ENCODE results near the gene TTLL7. TPM values are rescaled to one million over a fixed set of nuclear protein-coding genes. Genes with fewer than 3 reads are reported as not detected.

The TTLL7 gene
- total and polyA plus RNA-seq, 2 donors (not counting 1 experiment from before 2014, with no cell fraction given) = 0.01 TPM; not detected in 1

GRCh38 chr1:83932693-83933092 lies 66.2 kb downstream of the TTLL7 start:
- no peaks in the 10 kb centered on the region for H3K4me1 Mint-ChIP-seq

DNA sequence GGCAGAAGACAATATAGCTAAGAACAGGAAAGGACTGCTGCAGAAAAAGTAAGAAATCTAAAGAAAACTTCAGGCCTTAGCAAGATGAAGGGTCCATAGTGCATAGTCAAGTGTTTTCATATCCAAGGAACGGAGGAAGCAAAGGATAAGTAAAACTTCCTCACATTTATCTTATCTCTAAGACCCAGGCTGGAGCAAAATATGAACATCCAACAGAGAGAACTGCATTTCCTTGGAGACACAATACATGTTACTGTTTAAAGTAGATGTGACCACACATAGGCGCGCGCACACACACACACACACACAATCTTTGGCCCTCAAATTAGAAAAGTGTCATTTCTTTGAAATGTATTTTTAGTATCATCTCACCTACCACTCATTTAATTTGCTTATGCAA lies 66.7 kb downstream of the TTLL7 start:
- Histone ChIP-seq H3K36me3 (replicated peaks in 1 of 2; ENCODE audit: control extremely low read depth in 1 of 2, control insufficient read depth in 1 of 2, extremely low read depth in 1 of 2, insufficient read depth in 2 of 2, low read length in 1 of 2) (no peaks in the 10 kb centered on the region), H3K4me1 (ENCODE audit: control insufficient read depth in 2 of 2, insufficient read depth in 2 of 2, low read length in 2 of 2) (no peaks in the 10 kb centered on the region), H2AFZ (ENCODE audit: insufficient read depth, low read depth, low read length, poor library complexity, severe bottlenecking) (no peak overlapping the region), H4K20me1 (ENCODE audit: control insufficient read depth, insufficient read depth, low read length, poor library complexity, severe bottlenecking) (no peaks in the 10 kb centered on the region), H3K4me2 (replicated peaks; ENCODE audit: low read depth, low read length, poor library complexity, severe bottlenecking) (no peak overlapping the region), H3K27ac (ENCODE audit: low read length in 2 of 2) (no peak overlapping the region), H3K9ac (ENCODE audit: low read length) (no peak overlapping the region), H3K79me2 (ENCODE audit: control insufficient read depth, insufficient read depth, low read length) (no peaks in the 10 kb centered on the region), H3K27me3 (replicated peaks in 1 of 4; ENCODE audit: control extremely low read depth in 1 of 4, control insufficient read depth in 3 of 4, insufficient read depth in 4 of 4, low read length in 3 of 4) (no peaks in the 10 kb centered on the region), H3K9me3 (ENCODE audit: control extremely low read depth in 1 of 3, control insufficient read depth in 2 of 3, insufficient read depth in 1 of 3, low read length in 2 of 3) (no peaks in the 10 kb centered on the region), H3K4me3 (ENCODE audit: control extremely low read depth in 1 of 5, extremely low read depth in 1 of 5, insufficient read depth in 1 of 5, low read depth in 2 of 5, low read length in 4 of 5) (no peak overlapping the region)
- ChIA-PET POLR2A (no interaction called here), CTCF (interaction anchor here (0.8 to 6.3 kb wide), 16 partner anchors 10 to 1003 kb away, joined by 3 to 93 read pairs (median 5); no protein-coding TSS in a partner anchor)
- no peaks in the 10 kb centered on the region for H3K27me3 Mint-ChIP-seq
- H3K4me1 Mint-ChIP-seq = no peaks in the 10 kb centered on the region
- H3K4me3 Mint-ChIP-seq = no peak overlapping the region
- intact Hi-C loops (cut with micrococcal nuclease) = loop anchor here (10.0 kb wide), 1 partner anchor 1003 kb away; no protein-coding TSS in a partner anchor
- ATAC-seq (ENCODE audit: low read depth) = no peak
- TF ChIP-seq, protein P1, sequence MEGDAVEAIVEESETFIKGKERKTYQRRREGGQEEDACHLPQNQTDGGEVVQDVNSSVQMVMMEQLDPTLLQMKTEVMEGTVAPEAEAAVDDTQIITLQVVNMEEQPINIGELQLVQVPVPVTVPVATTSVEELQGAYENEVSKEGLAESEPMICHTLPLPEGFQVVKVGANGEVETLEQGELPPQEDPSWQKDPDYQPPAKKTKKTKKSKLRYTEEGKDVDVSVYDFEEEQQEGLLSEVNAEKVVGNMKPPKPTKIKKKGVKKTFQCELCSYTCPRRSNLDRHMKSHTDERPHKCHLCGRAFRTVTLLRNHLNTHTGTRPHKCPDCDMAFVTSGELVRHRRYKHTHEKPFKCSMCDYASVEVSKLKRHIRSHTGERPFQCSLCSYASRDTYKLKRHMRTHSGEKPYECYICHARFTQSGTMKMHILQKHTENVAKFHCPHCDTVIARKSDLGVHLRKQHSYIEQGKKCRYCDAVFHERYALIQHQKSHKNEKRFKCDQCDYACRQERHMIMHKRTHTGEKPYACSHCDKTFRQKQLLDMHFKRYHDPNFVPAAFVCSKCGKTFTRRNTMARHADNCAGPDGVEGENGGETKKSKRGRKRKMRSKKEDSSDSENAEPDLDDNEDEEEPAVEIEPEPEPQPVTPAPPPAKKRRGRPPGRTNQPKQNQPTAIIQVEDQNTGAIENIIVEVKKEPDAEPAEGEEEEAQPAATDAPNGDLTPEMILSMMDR (IDR thresholded peaks at IDR 0.05) = no peak
- TF ChIP-seq EZH2 (IDR thresholded peaks at IDR 0.05; ENCODE audit: borderline replicate concordance, insufficient read depth, low read depth, low read length, poor library complexity, severe bottlenecking) = no peak
- WGBS (ENCODE audit: insufficient coverage) = no CpG with 5 or more reads among the region's 4 CpGs
- DNase-seq = no peak
- H3K27ac Mint-ChIP-seq = no peak overlapping the region
- no peaks in the 10 kb centered on the region for H3K9me3 Mint-ChIP-seq (ENCODE audit: insufficient read depth)

More at GRCh38 chr1:83932693-83933092, 66.2 kb downstream of the TTLL7 start:
- H3K27me3 ChIP-seq (replicated peaks in 1 of 4; ENCODE audit: control extremely low read depth in 1 of 4, control insufficient read depth in 3 of 4, insufficient read depth in 4 of 4, low read length in 3 of 4) = no peaks in the 10 kb centered on the region
- ATAC-seq (ENCODE audit: low read depth) = no peak
- WGBS (ENCODE audit: insufficient coverage) = 100% methylated on average over 3 of the region's 4 CpGs
- Mint-ChIP-seq H3K4me3 (no peak overlapping the region), H3K9me3 (ENCODE audit: insufficient read depth) (no peaks in the 10 kb centered on the region), H3K27me3 (no peaks in the 10 kb centered on the region), H3K27ac (no peak overlapping the region)
- intact Hi-C loops (cut with micrococcal nuclease) = loop anchor here (10.0 kb wide), 1 partner anchor 1002 kb away; no protein-coding TSS in a partner anchor
- no peak overlapping the region for H3K4me2 ChIP-seq (replicated peaks; ENCODE audit: low read depth, low read length, poor library complexity, severe bottlenecking)
- H2AFZ ChIP-seq (ENCODE audit: insufficient read depth, low read depth, low read length, poor library complexity, severe bottlenecking) = no peak overlapping the region
- POLR2A ChIA-PET = no interaction called here
- no peak for TF ChIP-seq EZH2 (IDR thresholded peaks at IDR 0.05; ENCODE audit: borderline replicate concordance, insufficient read depth, low read depth, low read length, poor library complexity, severe bottlenecking)
- TF ChIP-seq, protein P1 (IDR thresholded peaks at IDR 0.05) = no peak
- H3K9me3 ChIP-seq (ENCODE audit: control extremely low read depth in 1 of 3, control insufficient read depth in 2 of 3, insufficient read depth in 1 of 3, low read length in 2 of 3) = no peaks in the 10 kb centered on the region
- no peak overlapping the region for H3K4me3 ChIP-seq (ENCODE audit: control extremely low read depth in 1 of 5, extremely low read depth in 1 of 5, insufficient read depth in 1 of 5, low read depth in 2 of 5, low read length in 4 of 5)
- H3K36me3 ChIP-seq (replicated peaks in 1 of 2; ENCODE audit: control extremely low read depth in 1 of 2, control insufficient read depth in 1 of 2, extremely low read depth in 1 of 2, insufficient read depth in 2 of 2, low read length in 1 of 2) = no peaks in the 10 kb centered on the region
- CTCF ChIA-PET = interaction anchor here (1.0 to 6.3 kb wide), 13 partner anchors 9 to 1002 kb away, joined by 3 to 93 read pairs (median 6); no protein-coding TSS in a partner anchor
- no peak overlapping the region for H3K9ac ChIP-seq (ENCODE audit: low read length)
- H4K20me1 ChIP-seq (ENCODE audit: control insufficient read depth, insufficient read depth, low read length, poor library complexity, severe bottlenecking) = no peaks in the 10 kb centered on the region
- no peaks in the 10 kb centered on the region for H3K79me2 ChIP-seq (ENCODE audit: control insufficient read depth, insufficient read depth, low read length)
- no peaks in the 10 kb centered on the region for H3K4me1 ChIP-seq (ENCODE audit: control insufficient read depth in 2 of 2, insufficient read depth in 2 of 2, low read length in 2 of 2)
- DNase-seq = no peak
- no peak overlapping the region for H3K27ac ChIP-seq (ENCODE audit: low read length in 2 of 2)

Data from B cell (primary cell).